Activated naive CD8-positive, alpha-beta T cell (primary cell): ENCODE data around the gene CAMK1G.

Experiments
- H3K27ac Mint-ChIP-seq: one replicate; pipeline ENCODE4 v1.8.0; 2021; ENCODE audit warnings: mixed read lengths
- H3K27me3 Mint-ChIP-seq: one replicate; pipeline ENCODE4 v1.8.0; 2021; ENCODE audit warnings: mixed read lengths
- H3K36me3 Mint-ChIP-seq: one replicate; pipeline ENCODE4 v1.8.0; 2021; ENCODE audit warnings: mixed read lengths
- H3K4me1 Mint-ChIP-seq: one replicate; pipeline ENCODE4 v1.8.0; 2021; ENCODE audit warnings: low read depth, mixed read lengths
- H3K4me3 Mint-ChIP-seq: one replicate; pipeline ENCODE4 v1.8.0; 2021; ENCODE audit warnings: mild to moderate bottlenecking, mixed read lengths
- H3K9me3 Mint-ChIP-seq: one replicate; pipeline ENCODE4 v1.8.0; 2021; ENCODE audit warnings: low read depth, mixed read lengths

The CAMK1G gene

GRCh38 chr1:209601809-209602657, 18.5 kb downstream of the CAMK1G start:
- H3K36me3 Mint-ChIP-seq, result no peaks in the 10 kb centered on the region
- H3K9me3 Mint-ChIP-seq, result no peaks in the 10 kb centered on the region
- H3K27me3 Mint-ChIP-seq, result peaks cover 3% of the 10 kb centered on the region
- no peaks in the 10 kb centered on the region for H3K4me1 Mint-ChIP-seq
- no peak overlapping the region for H3K4me3 Mint-ChIP-seq
- no peak overlapping the region for H3K27ac Mint-ChIP-seq

- H3K4me3 Mint-ChIP-seq, result no peak overlapping the region
- no peaks in the 10 kb centered on the region for H3K36me3 Mint-ChIP-seq
- H3K27ac Mint-ChIP-seq, result no peak overlapping the region
- H3K27me3 Mint-ChIP-seq, result peaks cover 3% of the 10 kb centered on the region
- no peaks in the 10 kb centered on the region for H3K9me3 Mint-ChIP-seq
- no peaks in the 10 kb centered on the region for H3K4me1 Mint-ChIP-seq
Observed at GRCh38 chr1:209603877-209604276, 20.4 kb downstream of the CAMK1G start.

- no peaks in the 10 kb centered on the region for H3K4me1 Mint-ChIP-seq
- no peaks in the 10 kb centered on the region for H3K27me3 Mint-ChIP-seq
- H3K4me3 Mint-ChIP-seq, result no peak overlapping the region
- H3K27ac Mint-ChIP-seq, result peak overlapping the region; percentile 46
- no peaks in the 10 kb centered on the region for H3K9me3 Mint-ChIP-seq
- H3K36me3 Mint-ChIP-seq, result no peaks in the 10 kb centered on the region
Observed at GRCh38 chr1:209607102-209607794, 23.7 kb downstream of the CAMK1G start.

- no peaks in the 10 kb centered on the region for H3K27me3 Mint-ChIP-seq
- no peak overlapping the region for H3K4me3 Mint-ChIP-seq
- H3K36me3 Mint-ChIP-seq, result no peaks in the 10 kb centered on the region
- no peaks in the 10 kb centered on the region for H3K9me3 Mint-ChIP-seq
- no peak overlapping the region for H3K27ac Mint-ChIP-seq
- H3K4me1 Mint-ChIP-seq, result no peaks in the 10 kb centered on the region
Observed at GRCh38 chr1:209607795-209608178, 24.3 kb downstream of the CAMK1G start.

- no peaks in the 10 kb centered on the region for H3K4me1 Mint-ChIP-seq
- H3K27me3 Mint-ChIP-seq, result no peaks in the 10 kb centered on the region
- H3K4me3 Mint-ChIP-seq, result no peak overlapping the region
- H3K27ac Mint-ChIP-seq, result no peak overlapping the region
- no peaks in the 10 kb centered on the region for H3K9me3 Mint-ChIP-seq
- no peaks in the 10 kb centered on the region for H3K36me3 Mint-ChIP-seq
Observed at GRCh38 chr1:209609041-209609790, 25.7 kb downstream of the CAMK1G start.

- no peaks in the 10 kb centered on the region for H3K9me3 Mint-ChIP-seq
- peaks cover 1% of the 10 kb centered on the region for H3K36me3 Mint-ChIP-seq
- H3K4me1 Mint-ChIP-seq, result no peaks in the 10 kb centered on the region
- H3K27ac Mint-ChIP-seq, result no peak overlapping the region
- H3K27me3 Mint-ChIP-seq, result no peaks in the 10 kb centered on the region
- H3K4me3 Mint-ChIP-seq, result no peak overlapping the region
Observed at GRCh38 chr1:209609791-209610630, 26.5 kb downstream of the CAMK1G start.

GRCh38 chr1:209610631-209610905, 27.1 kb downstream of the CAMK1G start:
- Mint-ChIP-seq H3K27me3 (no peaks in the 10 kb centered on the region), H3K27ac (no peak overlapping the region), H3K4me1 (no peaks in the 10 kb centered on the region), H3K36me3 (peaks cover 2% of the 10 kb centered on the region), H3K9me3 (no peaks in the 10 kb centered on the region), H3K4me3 (no peak overlapping the region)

GRCh38 chr1:209611771-209612570, 28.5 kb downstream of the CAMK1G start:
- H3K4me3 Mint-ChIP-seq, result no peak overlapping the region
- H3K27me3 Mint-ChIP-seq, result no peaks in the 10 kb centered on the region
- no peaks in the 10 kb centered on the region for H3K4me1 Mint-ChIP-seq
- no peak overlapping the region for H3K27ac Mint-ChIP-seq
- peaks cover 5% of the 10 kb centered on the region for H3K36me3 Mint-ChIP-seq
- H3K9me3 Mint-ChIP-seq, result no peaks in the 10 kb centered on the region

GRCh38 chr1:209612646-209613399, 29.3 kb downstream of the CAMK1G start:
- peaks cover 5% of the 10 kb centered on the region for H3K36me3 Mint-ChIP-seq
- no peaks in the 10 kb centered on the region for H3K9me3 Mint-ChIP-seq
- H3K4me1 Mint-ChIP-seq, result no peaks in the 10 kb centered on the region
- no peaks in the 10 kb centered on the region for H3K27me3 Mint-ChIP-seq
- no peak overlapping the region for H3K27ac Mint-ChIP-seq
- H3K4me3 Mint-ChIP-seq, result no peak overlapping the region

GRCh38 chr1:209613400-209614150, 30.1 kb downstream of the CAMK1G start:
- no peak overlapping the region for H3K4me3 Mint-ChIP-seq
- peaks cover under 1% of the 10 kb centered on the region for H3K4me1 Mint-ChIP-seq
- no peaks in the 10 kb centered on the region for H3K9me3 Mint-ChIP-seq
- H3K36me3 Mint-ChIP-seq, result peaks cover 5% of the 10 kb centered on the region
- no peak overlapping the region for H3K27ac Mint-ChIP-seq
- H3K27me3 Mint-ChIP-seq, result no peaks in the 10 kb centered on the region

- Mint-ChIP-seq H3K9me3 (no peaks in the 10 kb centered on the region), H3K4me1 (peaks cover 6% of the 10 kb centered on the region), H3K27ac (no peak overlapping the region), H3K27me3 (no peaks in the 10 kb centered on the region), H3K36me3 (peaks cover 5% of the 10 kb centered on the region), H3K4me3 (no peak overlapping the region)
Observed at GRCh38 chr1:209614151-209614420, 30.6 kb downstream of the CAMK1G start.

- H3K27me3 Mint-ChIP-seq, result no peaks in the 10 kb centered on the region
- H3K27ac Mint-ChIP-seq, result no peak overlapping the region
- peaks cover 7% of the 10 kb centered on the region for H3K4me1 Mint-ChIP-seq
- peaks cover 5% of the 10 kb centered on the region for H3K36me3 Mint-ChIP-seq
- H3K9me3 Mint-ChIP-seq, result no peaks in the 10 kb centered on the region
- H3K4me3 Mint-ChIP-seq, result no peak overlapping the region
Observed at GRCh38 chr1:209614906-209615305, 31.4 kb downstream of the CAMK1G start.

- H3K27ac Mint-ChIP-seq, result no peak overlapping the region
- no peaks in the 10 kb centered on the region for H3K9me3 Mint-ChIP-seq
Observed at GRCh38 chr1:209616366-209617046, 33.0 kb downstream of the CAMK1G start.

More at GRCh38 chr1:209616366-209617046, 33.0 kb downstream of the CAMK1G start:
- Mint-ChIP-seq H3K36me3 (peaks cover 5% of the 10 kb centered on the region), H3K4me3 (no peak overlapping the region), H3K4me1 (peaks cover 7% of the 10 kb centered on the region), H3K27me3 (no peaks in the 10 kb centered on the region)
